ENCODE results near the gene RAC3. TPM values are rescaled to one million over a fixed set of nuclear protein-coding genes. Genes with fewer than 3 reads are reported as not detected.

The RAC3 gene
- total and polyA plus RNA-seq, 2 of the 8 experiments (the other 6 are each of a cell fraction or from before 2014, with no cell fraction given): 177 to 299 TPM

GRCh38 chr17:82013772-82014321 is 17.6 kb upstream of the RAC3 start:
- no peak overlapping the region for H2BK12ac ChIP-seq (ENCODE audit: low read depth, low read length)
- WGBS, 2 experiments (ENCODE audit: extremely low coverage in 1 of 2, insufficient coverage in 1 of 2, insufficient read length in 1 of 2, insufficient replicate concordance in 2 of 2, low coverage in 1 of 2, low lambda C conversion rate in 2 of 2, missing lambda C conversion rate in 1 of 2): 92% methylated on average over 12 of the region's 16 CpGs; no CpG with 5 or more reads in 1 of the 2 experiments
- H2BK120ac ChIP-seq (replicated peaks; ENCODE audit: low read depth, low read length): no peak overlapping the region
- no peak for FAIRE-seq
- H3K79me1 ChIP-seq (ENCODE audit: low read depth, low read length): no peaks in the 10 kb centered on the region; the same call in 1 of the 2 replicates
- H3K14ac ChIP-seq (ENCODE audit: insufficient read length): no peak overlapping the region
- H3K18ac ChIP-seq (ENCODE audit: extremely low read depth, low read length): no peak overlapping the region
- no peak overlapping the region for H3K23ac ChIP-seq (ENCODE audit: insufficient read length)
- no peak overlapping the region for H2AFZ ChIP-seq (ENCODE audit: low read length)
- no peak overlapping the region for H3K4me2 ChIP-seq (ENCODE audit: insufficient read depth in 1 of 2, low read depth in 2 of 2, low read length in 2 of 2)
- H3K9ac ChIP-seq (replicated peaks in 1 of 4; ENCODE audit: extremely low read depth in 1 of 4, low read depth in 3 of 4, low read length in 3 of 4): no peak overlapping the region
- H4K20me1 ChIP-seq (replicated peaks in 1 of 2; ENCODE audit: control insufficient read depth in 1 of 2, insufficient read depth in 2 of 2, low read length in 2 of 2): peaks cover 3 to 8% of the 10 kb centered on the region in 2 experiments
- no peak overlapping the region for H2BK5ac ChIP-seq (ENCODE audit: low read depth, low read length)
- no peak overlapping the region for H3K56ac ChIP-seq (replicated peaks; ENCODE audit: insufficient read length, low read depth, low read length)
- DNase-seq (ENCODE audit: low read depth in 1 of 2, low spot score in 2 of 2): no peak
- H4K5ac ChIP-seq (ENCODE audit: insufficient read length, low read depth, low read length): no peak overlapping the region
- no peak overlapping the region for H3K4me3 ChIP-seq (ENCODE audit: extremely low read depth in 1 of 4, insufficient read depth in 2 of 4, low read depth in 3 of 4, low read length in 4 of 4)
- no peak overlapping the region for H3K4ac ChIP-seq (replicated peaks; ENCODE audit: insufficient read length, low read depth, low read length)
- H4K91ac ChIP-seq (replicated peaks; ENCODE audit: insufficient read length, low read length): no peak overlapping the region
- no peak overlapping the region for H3K27ac ChIP-seq (ENCODE audit: low read depth, low read length)
- 0 out of 2 replicates have a peak overlapping the region, but pooled peaks have one; percentile 2 for H4K8ac ChIP-seq (ENCODE audit: extremely low read depth, insufficient read depth, low read length)
- no peaks in the 10 kb centered on the region; a peak in 2 of 8 replicates for H3K36me3 ChIP-seq (ENCODE audit: control insufficient read depth in 2 of 4, insufficient read depth in 4 of 4, low read length in 3 of 4)
- H3K79me2 ChIP-seq (ENCODE audit: control insufficient read depth in 1 of 2, insufficient read depth in 2 of 2, low read length in 2 of 2): no peaks in the 10 kb centered on the region
- no peak for TF ChIP-seq TBP (IDR thresholded peaks at IDR 0.05; ENCODE audit: low read depth, low read length)
- TF ChIP-seq POU5F1 (IDR thresholded peaks at IDR 0.05; ENCODE audit: low read depth, low read length): no peak
- TF ChIP-seq NRF1 (IDR thresholded peaks at IDR 0.05; ENCODE audit: low read depth, low read length): no peak
- TF ChIP-seq CHD1 (IDR thresholded peaks at IDR 0.05; ENCODE audit: low read depth, low read length): no peak
- TF ChIP-seq TAF7 (optimal IDR thresholded peaks at IDR 0.05; ENCODE audit: borderline replicate concordance, low read depth, low read length): no peak
- TF ChIP-seq NANOG (IDR thresholded peaks at IDR 0.05; ENCODE audit: insufficient read depth, low read depth, low read length, poor library complexity, severe bottlenecking): no peak
- no peak for TF ChIP-seq ATF2 (IDR thresholded peaks at IDR 0.05; ENCODE audit: low read length)
- no peak for TF ChIP-seq MAFK (IDR thresholded peaks at IDR 0.05; ENCODE audit: low read depth, low read length)
- no peak for TF ChIP-seq RAD21 (IDR thresholded peaks at IDR 0.05 in 1 of 2, conservative IDR thresholded peaks at IDR 0.05 in 1 of 2; ENCODE audit: low read depth in 2 of 2, low read length in 2 of 2)
- H2AK5ac ChIP-seq (ENCODE audit: low read depth, low read length): no peak overlapping the region
- H2BK20ac ChIP-seq (ENCODE audit: low read length): no peak overlapping the region
- H2BK15ac ChIP-seq (ENCODE audit: low read length): no peak overlapping the region
- H3K23me2 ChIP-seq (ENCODE audit: low read depth, low read length): no peaks in the 10 kb centered on the region
- ChIA-PET CTCF (ENCODE audit: partially characterized antibody) (interaction anchor here (0.8 to 1.8 kb wide), 4 partner anchors 18 to 122 kb away, joined by 3 to 7 read pairs (median 5); no protein-coding TSS in a partner anchor), POLR2A (ENCODE audit: partially characterized antibody) (interaction anchor here (0.5 to 1.7 kb wide), 3 partner anchors 9 to 66 kb away, joined by 3 to 4 read pairs (median 3); partner anchors contain the start of gene CENPX)
- H3K27me3 ChIP-seq (replicated peaks in 1 of 4; ENCODE audit: control insufficient read depth in 3 of 4, extremely low read depth in 1 of 4, insufficient read depth in 3 of 4, low read length in 3 of 4): no peaks in the 10 kb centered on the region
- H3K4me1 ChIP-seq (replicated peaks in 1 of 4; ENCODE audit: control insufficient read depth in 3 of 4, insufficient read depth in 4 of 4, low read length in 3 of 4): no peaks in the 10 kb centered on the region; a peak in 1 of 7 replicates
- no peaks in the 10 kb centered on the region for H3K9me3 ChIP-seq (ENCODE audit: insufficient read depth in 2 of 2, low read depth in 1 of 2, low read length in 1 of 2)

Measured in H1 (cell line).